Activated CD4-positive, alpha-beta T cell treated with anti-CD3 and anti-CD28 coated beads, Interleukin-10, Interleukin-2, amounts not matched to agents 100 ng/mL and 50 ng/mL, durations not matched to agents 16 hours and 8 hours (primary cell): Measurements from ENCODE around the gene ZNF579.

ENCODE experiments used
- DNase-seq: peaks from one replicate; pipeline ENCODE4 v3.0.0-alpha.2; 2020

Gene ZNF579

GRCh38 chr19:55580628-55581144 is at the start of gene ZNF579:
ZNF579 (minus strand) TSS chr19:55580848; CDS start chr19:55579639, 1,209 bp downstream.
- DNase-seq = peak; percentile 85

- DNase-seq = peak; percentile 93
Observed at GRCh38 chr19:55626350-55626749, 45.7 kb upstream of the ZNF579 start.

GRCh38 chr19:55625004-55625326 is 44.3 kb upstream of the ZNF579 start:
- DNase-seq = no peak

- DNase-seq = peak; percentile 96
Observed at GRCh38 chr19:55624109-55625003, 43.7 kb upstream of the ZNF579 start, which contains the start of gene ZNF784. ZNF784 (minus strand) TSS chr19:55624566; CDS start chr19:55624561, 5 bp downstream.

GRCh38 chr19:55623561-55623960 is 42.9 kb upstream of the ZNF579 start:
- DNase-seq = no peak

- no peak for DNase-seq
Observed at GRCh38 chr19:55623130-55623529, 42.5 kb upstream of the ZNF579 start.

GRCh38 chr19:55622242-55622969 is 41.8 kb upstream of the ZNF579 start:
- DNase-seq = no peak

- no peak for DNase-seq
Observed at GRCh38 chr19:55621673-55622231, 41.1 kb upstream of the ZNF579 start.

GRCh38 chr19:55621205-55621672 is 40.6 kb upstream of the ZNF579 start:
- no peak for DNase-seq

GRCh38 chr19:55620410-55621204 is 40.0 kb upstream of the ZNF579 start:
- DNase-seq = peak; percentile 23

- no peak for DNase-seq
Observed at GRCh38 chr19:55619286-55619685, 38.6 kb upstream of the ZNF579 start.

GRCh38 chr19:55618426-55618825 is 37.8 kb upstream of the ZNF579 start:
- DNase-seq = no peak

GRCh38 chr19:55617426-55617825 is 36.8 kb upstream of the ZNF579 start:
- DNase-seq = no peak

- no peak for DNase-seq
Observed at GRCh38 chr19:55616395-55616875, 35.8 kb upstream of the ZNF579 start.

- no peak for DNase-seq
Observed at GRCh38 chr19:55615543-55616394, 35.1 kb upstream of the ZNF579 start.

- no peak for DNase-seq
Observed at GRCh38 chr19:55614711-55615542, 34.3 kb upstream of the ZNF579 start.

- DNase-seq = no peak
Observed at GRCh38 chr19:55613930-55614710, 33.5 kb upstream of the ZNF579 start.

GRCh38 chr19:55613396-55613795 is 32.7 kb upstream of the ZNF579 start:
- DNase-seq = no peak

GRCh38 chr19:55611983-55612645 is 31.5 kb upstream of the ZNF579 start:
- DNase-seq = no peak
